Esophagus muscularis mucosa (tissue), 4 donors: ENCODE results near the gene NBEA. TPM values are rescaled to one million over a fixed set of nuclear protein-coding genes. Genes with fewer than 3 reads are reported as not detected.

Experiments
- DNase-seq: peaks from one replicate; pipeline ENCODE4 v3.0.0-alpha.2; 2017; ENCODE audit errors: extremely low spot score
- H3K27ac ChIP-seq, 4 donors: fragments of 200-600 bp; sonication (generic); replicated peaks in 1 of 4; 1 replicate in 3 of 4; 2 replicates in 1 of 4; pipeline ENCODE4 v1.5.1; 2016 to 2019; ENCODE audit warnings: mild to moderate bottlenecking in 1 of 4
- H3K27me3 ChIP-seq, 4 donors: fragments of 200-600 bp; sonication (generic); one replicate each; pipeline versions ENCODE4 v1.5.1 to v1.6.0; 2016 to 2019
- H3K36me3 ChIP-seq, 4 donors: fragments of 200-600 bp; sonication (generic); one replicate each; pipeline ENCODE4 v1.5.1; 2016 to 2019
- H3K4me1 ChIP-seq, 4 donors: fragments of 200-600 bp; sonication (generic); one replicate each; pipeline ENCODE4 v1.5.1; 2016 to 2019
- H3K4me3 ChIP-seq, 4 donors: fragments of 200-600 bp; sonication (generic); 1 replicate in 2 of 4; 2 replicates in 2 of 4; pipeline ENCODE4 v1.5.1; 2016 to 2019; ENCODE audit warnings: mild to moderate bottlenecking in 4 of 4, moderate library complexity in 1 of 4
- H3K9me3 ChIP-seq, 4 donors: fragments of 200-600 bp; sonication (generic); 1 replicate in 3 of 4; 2 replicates in 1 of 4; pipeline ENCODE4 v1.5.1; 2016 to 2019
- CTCF ChIP-seq, 3 experiments: fragments of 200-600 bp in 2 of 3; fragments of 450-650 bp in 1 of 3; sonication (generic) in 2 of 3; IDR thresholded peaks; one replicate each; pipeline ENCODE4 v1.5.1; 2017 to 2019; ENCODE audit warnings: antibody characterized with exemption in 3 of 3, mild to moderate bottlenecking in 2 of 3, moderate library complexity in 1 of 3
- EP300 ChIP-seq: sonication (generic); formaldehyde crosslinking; IDR thresholded peaks from one replicate; pipeline ENCODE4 v1.6.1; 2017; ENCODE audit warnings: antibody characterized with exemption
- POLR2A ChIP-seq: fragments of 450-650 bp; IDR thresholded peaks from one replicate; pipeline ENCODE4 v1.6.1; 2017; ENCODE audit warnings: antibody characterized with exemption, moderate library complexity, mild to moderate bottlenecking, low read depth
- POLR2AphosphoS5 ChIP-seq, 2 donors: sonication (generic); formaldehyde crosslinking; IDR thresholded peaks; one replicate each; pipeline ENCODE4 v1.6.1; 2017; ENCODE audit warnings: antibody characterized with exemption in 2 of 2
- WGBS: methylation state at CpG from one replicate; pipeline ENCODE4 v1.1.5; 2018; 5-methylcytosine and 5-hydroxymethylcytosine counted together
- intact Hi-C: fragments of 100-400 bp; cut with DNase I; formaldehyde crosslinking; loops from one replicate; pipeline ENCODE4 v1.15.1; 2023
- total RNA-seq, 4 donors: library from RNA; depleted of rRNA; stranded (reverse); fragments of >200 nt; gene quantifications; one replicate each; pipeline versions ENCODE4 v1.1.0 to v1.2.1, GENCODE V29; 2016

NBEA gene
- total RNA-seq, 4 donors from 2014 or later, result 21.0 to 30.8 (median 25.0) TPM

GRCh38 chr13:35514061-35514477 is 572.0 kb downstream of the NBEA start:
- 90% methylated on average over 7 of the region's 7 CpGs for WGBS

GRCh38 chr13:35514801-35515502 is 572.9 kb downstream of the NBEA start:
- intact Hi-C loops, result no loop called here

More at GRCh38 chr13:35514061-35514477, 572.0 kb downstream of the NBEA start:
- Histone ChIP-seq H3K27me3 (no peaks in the 10 kb centered on the region), H3K9me3 (no peaks in the 10 kb centered on the region), H3K36me3 (no peaks in the 10 kb centered on the region), H3K4me3 (no peak overlapping the region), H3K27ac (no peak overlapping the region), H3K4me1 (no peaks in the 10 kb centered on the region)
- TF ChIP-seq CTCF (IDR thresholded peaks at IDR 0.05) (no peak), EP300 (no peak), POLR2A (no peak), POLR2AphosphoS5 (IDR thresholded peaks at IDR 0.05) (no peak)
- no peak for DNase-seq
- intact Hi-C loops, result no loop called here

GRCh38 chr13:35518337-35518946 is 576.4 kb downstream of the NBEA start:
- Histone ChIP-seq H3K27me3 (no peaks in the 10 kb centered on the region), H3K4me1 (no peaks in the 10 kb centered on the region), H3K9me3 (no peaks in the 10 kb centered on the region), H3K36me3 (no peaks in the 10 kb centered on the region), H3K27ac (no peak overlapping the region), H3K4me3 (no peak overlapping the region)
- 88% methylated on average over 5 of the region's 5 CpGs for WGBS
- no peak for TF ChIP-seq POLR2AphosphoS5 (IDR thresholded peaks at IDR 0.05)
- TF ChIP-seq POLR2A, result no peak
- no peak for TF ChIP-seq CTCF (IDR thresholded peaks at IDR 0.05)
- TF ChIP-seq EP300, result no peak
- intact Hi-C loops, result no loop called here
- DNase-seq, result no peak

More at GRCh38 chr13:35514801-35515502, 572.9 kb downstream of the NBEA start:
- Histone ChIP-seq H3K27ac (no peak overlapping the region), H3K4me3 (no peak overlapping the region), H3K4me1 (no peaks in the 10 kb centered on the region), H3K36me3 (no peaks in the 10 kb centered on the region), H3K9me3 (no peaks in the 10 kb centered on the region), H3K27me3 (no peaks in the 10 kb centered on the region)
- TF ChIP-seq EP300 (no peak), CTCF (IDR thresholded peaks at IDR 0.05) (no peak), POLR2AphosphoS5 (IDR thresholded peaks at IDR 0.05) (no peak), POLR2A (no peak)
- DNase-seq, result no peak
- WGBS, result 56% methylated on average over 6 of the region's 6 CpGs

- no peak for DNase-seq
- no peak overlapping the region for H3K4me3 ChIP-seq
- 70% methylated on average over 3 of the region's 3 CpGs for WGBS
- H3K27ac ChIP-seq, result no peak overlapping the region
- no peak for TF ChIP-seq CTCF (IDR thresholded peaks at IDR 0.05)
- TF ChIP-seq EP300, result no peak
- no peak for TF ChIP-seq POLR2A
- TF ChIP-seq POLR2AphosphoS5 (IDR thresholded peaks at IDR 0.05), result no peak
- H3K9me3 ChIP-seq, result no peaks in the 10 kb centered on the region
- no peaks in the 10 kb centered on the region for H3K4me1 ChIP-seq
- no peaks in the 10 kb centered on the region for H3K27me3 ChIP-seq
- no peaks in the 10 kb centered on the region for H3K36me3 ChIP-seq
- intact Hi-C loops, result no loop called here
Measured at GRCh38 chr13:35524171-35524570, 582.1 kb downstream of the NBEA start.
